C4-2B (cell line): ENCODE results near the gene CYTH1.

ENCODE experiments used
- ZFX ChIP-seq: fragments of 450-650 bp; IDR thresholded peaks from 2 replicates; pipeline ENCODE4 v1.6.1; 2017
- TF ChIP-seq, protein P1 (sequence below): fragments of 450-650 bp; conservative IDR thresholded peaks from 2 replicates; pipeline ENCODE4 v1.5.1; 2017; ENCODE audit warnings: mild to moderate bottlenecking

DNA sequence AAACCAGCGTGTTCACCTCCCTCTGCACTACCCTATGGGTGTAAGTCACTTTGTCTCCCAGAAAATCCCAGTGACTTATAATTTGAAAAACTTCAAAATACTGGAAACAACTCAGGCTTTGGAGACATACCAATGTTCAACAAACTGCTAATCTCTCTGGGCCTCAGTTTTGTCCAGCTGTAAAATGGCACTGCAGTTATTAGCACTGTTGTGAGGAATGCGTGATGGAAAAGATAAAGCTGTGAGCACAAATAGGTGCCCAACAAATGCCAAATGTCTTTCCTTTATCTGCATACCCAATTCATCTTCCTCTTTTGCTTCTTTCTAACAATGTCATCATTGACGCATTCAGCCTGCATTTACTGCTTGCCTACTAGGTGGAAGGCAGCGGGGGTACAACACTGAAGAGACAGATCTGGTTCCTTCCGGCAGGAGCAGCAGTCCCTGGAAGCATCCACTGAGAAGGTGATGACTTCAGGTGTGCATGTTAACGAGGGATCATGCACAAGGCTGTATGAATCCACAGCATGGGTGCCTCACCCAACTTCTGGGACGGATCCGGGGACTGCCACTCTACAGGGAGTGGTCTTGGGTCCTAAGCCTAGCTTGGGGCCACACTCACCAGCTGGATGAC, 63.4 kb downstream of the CYTH1 start:
- TF ChIP-seq, protein P1, sequence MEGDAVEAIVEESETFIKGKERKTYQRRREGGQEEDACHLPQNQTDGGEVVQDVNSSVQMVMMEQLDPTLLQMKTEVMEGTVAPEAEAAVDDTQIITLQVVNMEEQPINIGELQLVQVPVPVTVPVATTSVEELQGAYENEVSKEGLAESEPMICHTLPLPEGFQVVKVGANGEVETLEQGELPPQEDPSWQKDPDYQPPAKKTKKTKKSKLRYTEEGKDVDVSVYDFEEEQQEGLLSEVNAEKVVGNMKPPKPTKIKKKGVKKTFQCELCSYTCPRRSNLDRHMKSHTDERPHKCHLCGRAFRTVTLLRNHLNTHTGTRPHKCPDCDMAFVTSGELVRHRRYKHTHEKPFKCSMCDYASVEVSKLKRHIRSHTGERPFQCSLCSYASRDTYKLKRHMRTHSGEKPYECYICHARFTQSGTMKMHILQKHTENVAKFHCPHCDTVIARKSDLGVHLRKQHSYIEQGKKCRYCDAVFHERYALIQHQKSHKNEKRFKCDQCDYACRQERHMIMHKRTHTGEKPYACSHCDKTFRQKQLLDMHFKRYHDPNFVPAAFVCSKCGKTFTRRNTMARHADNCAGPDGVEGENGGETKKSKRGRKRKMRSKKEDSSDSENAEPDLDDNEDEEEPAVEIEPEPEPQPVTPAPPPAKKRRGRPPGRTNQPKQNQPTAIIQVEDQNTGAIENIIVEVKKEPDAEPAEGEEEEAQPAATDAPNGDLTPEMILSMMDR: no peak
- no peak for TF ChIP-seq ZFX
